Lung (tissue), 12 donors: ENCODE measurements around the gene CDHR2. TPM values are rescaled to one million over a fixed set of nuclear protein-coding genes. Genes with fewer than 3 reads are reported as not detected.

Experiments used
- ATAC-seq: fragments of 200-7000 bp; cut with Tn5 transposase; one replicate; pipeline ENCODE4 v1.9.1; 2020; ENCODE audit warnings: moderate number of reproducible peaks; ENCODE audit not compliant: insufficient read depth, low FRiP score
- DNase-seq, 3 donors: peaks; one replicate each; pipeline ENCODE4 v3.0.0-alpha.2; 2013 to 2017
- H3K27ac ChIP-seq, 2 donors: one replicate each; pipeline ENCODE4 v1.5.1; 2013; ENCODE audit warnings: mild to moderate bottlenecking in 2 of 2, moderate library complexity in 2 of 2, control low read depth in 1 of 2, inconsistent platforms in 1 of 2, low read depth in 1 of 2, low read length in 1 of 2
- H3K27me3 ChIP-seq, 3 donors: one replicate each; pipeline ENCODE4 v1.5.1; 2013; ENCODE audit warnings: low read length in 2 of 3; ENCODE audit not compliant: control insufficient read depth in 3 of 3, insufficient read depth in 3 of 3
- H3K36me3 ChIP-seq, 4 donors: one replicate each; pipeline ENCODE4 v1.5.1; 2013; ENCODE audit warnings: low read length in 4 of 4, mild to moderate bottlenecking in 1 of 4, moderate library complexity in 1 of 4; ENCODE audit not compliant: control insufficient read depth in 4 of 4, insufficient read depth in 4 of 4
- H3K4me1 ChIP-seq, 5 donors: one replicate each; pipeline ENCODE4 v1.5.1; 2013; ENCODE audit warnings: low read length in 5 of 5, mild to moderate bottlenecking in 2 of 5, moderate library complexity in 1 of 5; ENCODE audit not compliant: control insufficient read depth in 5 of 5, insufficient read depth in 5 of 5
- H3K4me3 ChIP-seq: one replicate; pipeline ENCODE4 v1.5.1; 2013; ENCODE audit warnings: mild to moderate bottlenecking, control low read depth, moderate library complexity
- H3K9ac ChIP-seq, 2 donors: one replicate each; pipeline ENCODE4 v1.5.1; 2013; ENCODE audit warnings: low read length in 2 of 2, control low read depth in 1 of 2; ENCODE audit not compliant: insufficient read depth in 1 of 2
- H3K9me3 ChIP-seq, 4 donors: one replicate each; pipeline ENCODE4 v1.5.1; 2013; ENCODE audit warnings: low read length in 3 of 4, mild to moderate bottlenecking in 1 of 4, moderate library complexity in 1 of 4; ENCODE audit not compliant: control insufficient read depth in 4 of 4, insufficient read depth in 3 of 4
- CTCF ChIP-seq: IDR thresholded peaks from 2 replicates; pipeline ENCODE4 v1.5.1; 2012; ENCODE audit warnings: mild to moderate bottlenecking; ENCODE audit errors: control extremely low read depth, extremely low read depth
- WGBS, 2 donors: extraction: QIAGEN DNeasy Blood & Tissue Kit; methylation state at CpG; one replicate each; pipeline ENCODE4 v1.1.7; 2013; 5-methylcytosine and 5-hydroxymethylcytosine counted together
- polyA plus RNA-seq, 2 donors: library from polyadenylated mRNA; stranded (reverse); fragments of 200-250 nt; gene quantifications; one replicate each; pipeline ENCODE4 v1.2.1, GENCODE V29; 2013
- total RNA-seq, 2 donors: library from RNA; depleted of rRNA in 1 of 2; stranded (reverse); fragments of >200 nt in 1 of 2; gene quantifications; one replicate each; pipeline ENCODE4 v1.2.1, GENCODE V29; 2014 to 2021
- donor health status: control.
- donor health status: control.
- donor health status: Bipolar disorder and iron deficiency.
- donor health status: healthy.
- donor health status: DM: yes; HTN: yes; CAD: no.

Gene CDHR2
- total and polyA plus RNA-seq, 4 donors: 0.02 to 1.5 (median 0.42) TPM

DNA sequence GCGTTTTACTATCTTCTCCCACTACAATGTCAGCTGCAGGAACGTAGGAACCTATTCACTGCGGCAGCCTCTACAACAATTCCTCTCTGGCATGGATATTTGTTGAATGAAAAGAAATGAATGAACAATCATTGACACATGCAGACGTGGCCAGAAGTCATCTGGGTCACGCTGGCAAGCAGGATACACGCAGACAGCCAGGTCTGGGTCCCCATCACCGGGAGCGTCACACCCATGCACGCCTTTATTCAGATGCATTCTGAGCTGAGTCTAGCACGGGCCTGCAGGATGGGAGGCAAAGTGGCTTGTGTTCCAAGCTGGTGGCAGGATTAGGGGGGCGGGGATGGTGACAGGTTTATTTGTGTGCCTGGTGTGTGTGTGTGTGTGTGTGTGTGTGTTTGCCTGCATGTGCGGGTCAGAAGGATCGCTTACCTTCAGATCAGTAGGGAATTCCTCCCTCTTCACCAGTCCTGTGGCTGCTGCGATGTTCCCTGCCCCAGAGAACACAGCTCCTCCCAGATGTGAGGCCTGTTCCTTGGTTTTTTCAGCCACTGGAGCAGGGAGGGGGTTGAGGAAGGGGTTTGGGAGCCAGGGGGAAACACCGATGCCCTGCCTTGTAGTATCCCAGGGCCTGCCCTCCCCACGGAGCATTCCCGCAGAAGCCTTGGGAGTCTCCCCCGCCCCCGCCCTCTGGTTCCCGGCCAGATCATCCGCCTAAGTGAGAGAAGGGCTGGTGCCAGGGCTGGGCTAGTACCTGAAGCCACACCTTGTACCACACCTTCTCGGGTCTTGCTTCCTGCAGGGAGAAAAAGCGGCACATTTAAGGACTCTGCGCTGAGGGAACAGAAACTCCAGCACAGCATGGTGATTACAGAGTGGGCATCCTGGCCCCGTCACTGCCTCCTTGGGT, 77.1 kb downstream of the CDHR2 start:
- WGBS, 2 donors: 54 to 55% methylated on average over 25 of the region's 25 CpGs
- no peak for TF ChIP-seq CTCF
- no peaks in the 10 kb centered on the region for H3K36me3 ChIP-seq
- H3K27ac ChIP-seq: no peak overlapping the region
- DNase-seq (no peak), ATAC-seq (no peak)
- H3K4me1 ChIP-seq: peaks cover 0 to 10% (median 4%) of the 10 kb centered on the region in 5 donors
- no peak overlapping the region for H3K4me3 ChIP-seq
- H3K9me3 ChIP-seq: peaks cover 0 to 2% (median 0%) of the 10 kb centered on the region in 4 donors
- no peak overlapping the region for H3K9ac ChIP-seq
- peaks cover 19 to 76% (median 58%) of the 10 kb centered on the region in 3 donors for H3K27me3 ChIP-seq

DNA sequence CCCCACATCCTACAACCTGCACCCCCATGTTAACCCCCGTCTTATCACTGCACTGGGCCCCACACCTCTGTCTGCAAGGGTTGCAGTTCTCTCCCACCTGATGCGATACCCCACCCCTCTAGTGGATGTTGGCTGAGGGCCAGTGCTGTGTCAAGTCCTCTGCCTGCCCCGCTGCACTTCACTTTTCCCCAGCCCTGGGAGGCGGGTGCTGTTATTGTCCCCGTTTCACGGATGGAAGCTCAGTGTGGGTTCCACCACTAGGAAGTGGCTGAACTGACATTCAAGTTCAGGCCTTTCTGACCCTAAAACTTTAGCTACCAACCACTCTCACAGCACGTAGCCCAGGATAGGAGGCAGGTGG, 77.7 kb downstream of the CDHR2 start:
- no peak for DNase-seq
- H3K4me3 ChIP-seq: no peak overlapping the region
- H3K9ac ChIP-seq: no peak overlapping the region
- 45 to 48% methylated on average over 7 of the region's 7 CpGs for WGBS, 2 donors
- ATAC-seq: no peak
- peaks cover 17 to 78% (median 59%) of the 10 kb centered on the region in 3 donors for H3K27me3 ChIP-seq
- H3K9me3 ChIP-seq: peaks cover 0 to 2% (median 0%) of the 10 kb centered on the region in 4 donors
- H3K27ac ChIP-seq: no peak overlapping the region
- TF ChIP-seq CTCF: no peak
- peaks cover 0 to 10% (median 4%) of the 10 kb centered on the region in 5 donors for H3K4me1 ChIP-seq
- no peaks in the 10 kb centered on the region for H3K36me3 ChIP-seq

DNA sequence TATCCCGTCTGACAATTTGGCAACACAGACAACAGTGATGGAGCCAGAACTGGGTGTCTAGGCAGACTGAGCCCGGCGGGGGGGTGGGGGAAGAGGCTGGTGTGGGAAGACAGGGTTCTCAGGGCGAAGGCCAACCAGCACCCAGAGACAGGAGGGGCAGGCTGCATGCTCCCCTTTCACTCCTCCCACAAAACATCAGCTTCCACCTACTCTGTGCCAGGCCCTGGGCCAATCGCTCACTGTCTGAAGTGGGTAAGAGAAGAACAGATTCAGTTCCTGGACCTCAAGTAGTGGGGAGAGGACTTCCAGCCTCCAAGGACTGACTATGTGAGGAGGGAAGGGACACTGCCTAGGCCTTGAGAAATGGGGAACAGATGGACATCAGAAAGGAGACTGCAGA, 78.4 kb downstream of the CDHR2 start:
- Histone ChIP-seq H3K9me3 (peaks cover 0 to 2% (median 0%) of the 10 kb centered on the region in 4 donors), H3K9ac (no peak overlapping the region), H3K36me3 (no peaks in the 10 kb centered on the region), H3K4me1 (peaks cover 0 to 10% (median 4%) of the 10 kb centered on the region in 5 donors), H3K27me3 (peaks cover 16 to 79% (median 60%) of the 10 kb centered on the region in 3 donors), H3K27ac (no peak overlapping the region), H3K4me3 (no peak overlapping the region)
- ATAC-seq: no peak
- no peak for DNase-seq
- WGBS, 2 donors: 62 to 93% methylated on average over 5 of the region's 5 CpGs
- no peak for TF ChIP-seq CTCF
